GM10266 (cell line): ENCODE results near the gene SEBOX.

Experiments used
- DNase-seq: peaks from one replicate; pipeline ENCODE4 v3.0.0; 2012; ENCODE audit errors: extremely low spot score
- CTCF ChIP-seq: IDR thresholded peaks from 2 replicates; pipeline ENCODE4 v1.5.1; 2012; ENCODE audit warnings: mild to moderate bottlenecking, low read depth; ENCODE audit not compliant: control insufficient read depth, insufficient read depth; ENCODE audit errors: missing control alignments

SEBOX gene

DNA sequence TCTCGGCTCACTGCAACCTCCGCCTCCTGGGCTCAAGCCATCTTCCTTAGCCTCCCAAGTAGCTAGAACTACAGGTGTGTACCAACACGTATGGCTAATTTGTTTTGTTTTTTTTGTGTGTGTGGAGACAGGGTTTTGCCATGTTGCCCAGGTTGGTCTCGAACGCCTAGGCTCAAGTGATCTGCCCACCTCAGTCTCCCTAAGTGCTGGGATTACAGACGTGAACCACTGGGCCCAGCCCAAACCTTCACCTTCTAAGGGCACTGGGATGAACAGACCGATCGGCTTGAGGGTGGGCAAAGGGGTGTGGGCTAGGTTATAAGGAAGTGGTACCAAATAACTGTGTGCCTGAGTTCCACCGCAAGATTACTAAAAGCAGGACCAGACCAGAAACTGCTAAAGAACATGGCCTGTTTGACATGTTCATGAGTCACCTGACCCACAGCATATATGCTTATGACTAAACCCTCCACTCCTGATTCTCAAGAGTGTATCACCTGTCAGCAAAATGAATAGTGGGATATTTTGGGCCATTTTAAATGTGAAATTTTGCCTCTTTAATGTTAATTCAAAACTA is 37.9 kb downstream of the SEBOX start:
- no peak for TF ChIP-seq CTCF

DNA sequence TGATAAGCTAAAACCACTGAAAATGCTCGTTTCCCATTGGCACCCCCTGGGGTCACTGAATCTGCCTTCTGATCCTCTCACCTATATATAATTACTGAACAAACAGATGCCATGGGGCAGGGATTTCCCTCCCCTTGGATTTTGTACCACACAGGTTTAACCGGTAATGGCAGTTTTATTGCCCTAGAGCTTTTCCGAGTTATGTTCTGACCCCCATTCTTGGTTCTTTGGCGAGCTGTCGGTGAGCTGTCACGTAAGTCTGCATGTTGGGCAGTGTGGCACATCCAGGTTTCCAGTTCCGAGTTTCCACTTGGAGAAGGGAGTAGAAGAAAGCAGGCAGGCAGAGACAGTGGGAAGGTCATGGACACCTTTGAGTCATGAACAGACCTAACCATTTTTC is 38.9 kb downstream of the SEBOX start:
- no peak for TF ChIP-seq CTCF
- DNase-seq, result no peak

More for the DNA sequence above, 37.9 kb downstream of the SEBOX start:
- peak; percentile 32 for DNase-seq

GRCh38 chr17:28325211-28325610 is 39.8 kb downstream of the SEBOX start:
- TF ChIP-seq CTCF, result no peak
- no peak for DNase-seq

GRCh38 chr17:28324781-28325180 is 40.2 kb downstream of the SEBOX start:
- no peak for TF ChIP-seq CTCF
- DNase-seq, result no peak

GRCh38 chr17:28324267-28324745 is 40.7 kb downstream of the SEBOX start:
- DNase-seq, result no peak
- no peak for TF ChIP-seq CTCF

- no peak for DNase-seq
- no peak for TF ChIP-seq CTCF
Measured at GRCh38 chr17:28320215-28321061, 44.6 kb downstream of the SEBOX start.

DNA sequence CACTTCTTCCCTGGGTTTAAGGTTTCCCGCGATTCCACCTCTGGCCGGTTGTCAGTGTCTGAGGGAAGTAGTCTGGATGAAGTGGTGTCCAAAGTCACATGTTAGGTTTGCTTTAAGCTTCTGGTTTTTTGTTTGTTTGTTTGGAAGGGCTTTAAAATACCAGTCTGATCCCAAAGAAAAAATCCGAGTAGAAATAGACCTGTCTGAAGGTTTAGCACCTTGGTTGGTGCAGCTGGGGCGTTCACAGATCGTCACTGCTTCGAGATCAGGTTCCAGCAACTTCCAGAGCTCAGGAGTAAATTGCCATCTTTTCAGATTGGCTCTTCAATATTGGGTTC is 45.4 kb downstream of the SEBOX start:
- TF ChIP-seq CTCF, result no peak
- DNase-seq, result no peak
